Hepatocyte (in vitro differentiated cells): ENCODE results near the gene ZNF462.

Source experiments
- EZH2 ChIP-seq: fragments of 200-600 bp; sonication (generic); IDR thresholded peaks from 2 replicates; pipeline ENCODE4 v1.6.1; 2016; ENCODE audit warnings: antibody characterized with exemption, mild to moderate bottlenecking, borderline replicate concordance
- EZH2phosphoT487 ChIP-seq: fragments of 200-600 bp; sonication (generic); IDR thresholded peaks from one replicate; pipeline ENCODE4 v1.6.1; 2018; ENCODE audit warnings: antibody characterized with exemption, mild to moderate bottlenecking, low read depth, moderate library complexity; ENCODE audit not compliant: unreplicated experiment, severe bottlenecking
- TF ChIP-seq, protein P1 (sequence below): fragments of 200-600 bp; sonication (generic); IDR thresholded peaks from 2 replicates; pipeline ENCODE4 v1.5.1; 2016; ENCODE audit warnings: antibody characterized with exemption, mild to moderate bottlenecking; ENCODE audit not compliant: poor library complexity

DNA sequence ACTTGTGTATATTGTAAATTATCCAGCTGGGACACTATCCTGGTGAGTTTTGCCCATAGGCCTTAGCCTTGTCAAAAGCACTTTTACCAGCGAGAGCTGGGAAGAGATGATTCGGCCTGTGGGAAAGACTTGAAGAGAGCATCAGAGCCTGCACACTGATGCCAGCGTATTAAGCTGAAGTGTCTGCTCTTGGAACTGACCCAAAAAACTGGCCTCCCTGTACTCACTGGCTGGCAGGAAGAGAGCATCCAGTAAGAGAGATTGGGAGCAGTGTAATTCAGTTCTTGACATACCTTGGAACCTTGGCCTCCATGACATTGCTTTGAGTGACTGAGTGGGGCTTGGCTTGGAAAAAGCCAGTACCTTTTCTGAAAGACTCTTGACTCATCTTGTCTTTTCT lies 73.7 kb downstream of the ZNF462 start:
- TF ChIP-seq, protein P1, sequence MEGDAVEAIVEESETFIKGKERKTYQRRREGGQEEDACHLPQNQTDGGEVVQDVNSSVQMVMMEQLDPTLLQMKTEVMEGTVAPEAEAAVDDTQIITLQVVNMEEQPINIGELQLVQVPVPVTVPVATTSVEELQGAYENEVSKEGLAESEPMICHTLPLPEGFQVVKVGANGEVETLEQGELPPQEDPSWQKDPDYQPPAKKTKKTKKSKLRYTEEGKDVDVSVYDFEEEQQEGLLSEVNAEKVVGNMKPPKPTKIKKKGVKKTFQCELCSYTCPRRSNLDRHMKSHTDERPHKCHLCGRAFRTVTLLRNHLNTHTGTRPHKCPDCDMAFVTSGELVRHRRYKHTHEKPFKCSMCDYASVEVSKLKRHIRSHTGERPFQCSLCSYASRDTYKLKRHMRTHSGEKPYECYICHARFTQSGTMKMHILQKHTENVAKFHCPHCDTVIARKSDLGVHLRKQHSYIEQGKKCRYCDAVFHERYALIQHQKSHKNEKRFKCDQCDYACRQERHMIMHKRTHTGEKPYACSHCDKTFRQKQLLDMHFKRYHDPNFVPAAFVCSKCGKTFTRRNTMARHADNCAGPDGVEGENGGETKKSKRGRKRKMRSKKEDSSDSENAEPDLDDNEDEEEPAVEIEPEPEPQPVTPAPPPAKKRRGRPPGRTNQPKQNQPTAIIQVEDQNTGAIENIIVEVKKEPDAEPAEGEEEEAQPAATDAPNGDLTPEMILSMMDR, result no peak
- no peak for TF ChIP-seq EZH2
- no peak for TF ChIP-seq EZH2phosphoT487
